CD4-positive, alpha-beta T cell treated with Interleukin-2 at 100 ng/mL for 4 hours (primary cell): Measurements from ENCODE around the gene EHMT1.
"Not testable (repeated sequence)": the region's sequence is repeated elsewhere in the genome, so short reads cannot be mapped to it uniquely, and the experiment has no call there.

Experiments used
- DNase-seq: peaks from one replicate; pipeline ENCODE4 v3.0.0-alpha.2; 2020; ENCODE audit warnings: low spot score

Gene EHMT1

GRCh38 chr9:137694962-137695875 lies 76.4 kb downstream of the EHMT1 start:
- DNase-seq: no peak

- no peak for DNase-seq
These were observed 77.5 kb downstream of the EHMT1 start for GRCh38 chr9:137696136-137696925.

DNA sequence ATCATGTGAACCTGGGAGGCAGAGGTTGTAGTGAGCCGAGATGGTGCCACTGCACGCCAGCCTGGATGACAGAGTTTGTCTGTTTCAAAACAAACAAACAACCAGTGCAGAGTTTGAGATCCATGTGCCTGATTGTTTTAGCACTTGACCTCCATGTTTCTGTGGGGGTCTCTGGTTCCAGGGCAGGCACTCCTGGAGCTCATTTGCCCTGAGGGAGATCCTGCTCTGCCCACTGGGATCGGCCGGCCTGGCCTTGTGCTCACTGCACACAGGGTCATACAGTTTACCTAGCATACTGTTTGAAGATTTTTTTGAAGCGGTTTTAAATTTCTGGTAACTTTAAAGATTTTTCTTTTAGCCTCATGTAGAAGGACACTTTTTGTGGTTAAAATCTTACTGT lies 78.4 kb downstream of the EHMT1 start:
- no peak for DNase-seq

DNA sequence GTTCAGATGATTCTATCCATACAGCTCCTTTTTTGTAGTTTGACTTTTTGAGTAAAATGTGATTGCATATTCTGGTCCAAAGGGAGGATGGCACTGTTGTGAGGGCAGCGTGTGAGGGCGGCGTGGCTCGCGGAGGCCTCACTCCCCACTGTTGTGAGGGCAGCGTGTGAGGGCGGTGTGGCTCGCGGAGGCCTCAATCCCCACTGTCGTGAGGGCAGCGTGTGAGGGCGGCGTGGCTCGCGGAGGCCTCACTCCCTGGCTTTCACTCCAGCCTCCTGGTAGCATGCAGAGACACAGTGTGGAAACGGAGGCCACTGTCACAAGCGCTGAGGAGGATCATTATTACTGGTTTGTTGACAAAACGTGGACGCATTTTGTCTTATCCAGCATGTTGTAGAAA lies 79.0 kb downstream of the EHMT1 start:
- no peak for DNase-seq

DNA sequence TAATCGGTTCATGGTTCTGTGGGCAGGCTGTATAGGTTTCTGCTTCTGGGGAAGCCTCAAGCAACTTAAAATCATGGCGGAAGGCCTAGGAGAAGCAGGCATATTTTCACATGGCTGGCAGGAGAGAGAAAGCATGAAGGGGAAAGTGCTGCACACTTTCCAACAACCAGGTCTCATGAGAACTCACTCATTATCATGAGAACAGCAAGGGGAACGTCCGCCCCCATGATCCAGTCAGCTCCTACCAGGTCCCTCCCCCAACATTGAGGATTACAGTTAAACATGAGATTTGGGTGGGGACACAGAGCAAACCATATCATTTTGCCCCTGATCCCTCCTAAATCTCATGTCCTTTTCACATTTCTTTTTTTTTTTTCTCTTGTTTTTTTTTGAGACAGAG lies 82.1 kb downstream of the EHMT1 start:
- DNase-seq: no peak

GRCh38 chr9:137702615-137703379 lies 84.0 kb downstream of the EHMT1 start:
- no peak for DNase-seq

GRCh38 chr9:137703842-137704508 lies 85.2 kb downstream of the EHMT1 start:
- no peak for DNase-seq

- peak; percentile 38 for DNase-seq
These were observed 86.6 kb downstream of the EHMT1 start for GRCh38 chr9:137705443-137705863.

DNA sequence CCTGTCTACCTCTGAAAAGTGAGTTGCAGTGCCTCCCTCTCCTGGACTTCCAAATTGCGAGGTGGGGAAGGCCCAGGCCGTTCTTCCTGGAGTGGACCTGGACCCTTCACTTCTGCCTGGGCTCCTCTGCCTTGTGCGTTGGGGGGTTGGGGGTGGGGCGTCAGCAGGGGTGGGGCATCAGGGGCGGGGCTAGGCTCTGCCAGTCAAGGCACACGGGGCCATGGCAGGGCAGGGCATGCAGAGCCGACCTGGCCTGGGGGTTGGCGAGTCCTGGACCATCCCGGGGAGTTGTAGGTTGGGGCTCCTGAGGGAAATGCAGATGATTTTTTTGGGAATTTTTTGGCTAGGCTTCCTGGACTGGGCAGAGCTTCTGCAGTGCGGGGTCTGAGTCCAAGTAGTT lies 87.1 kb downstream of the EHMT1 start:
- DNase-seq: no peak

DNA sequence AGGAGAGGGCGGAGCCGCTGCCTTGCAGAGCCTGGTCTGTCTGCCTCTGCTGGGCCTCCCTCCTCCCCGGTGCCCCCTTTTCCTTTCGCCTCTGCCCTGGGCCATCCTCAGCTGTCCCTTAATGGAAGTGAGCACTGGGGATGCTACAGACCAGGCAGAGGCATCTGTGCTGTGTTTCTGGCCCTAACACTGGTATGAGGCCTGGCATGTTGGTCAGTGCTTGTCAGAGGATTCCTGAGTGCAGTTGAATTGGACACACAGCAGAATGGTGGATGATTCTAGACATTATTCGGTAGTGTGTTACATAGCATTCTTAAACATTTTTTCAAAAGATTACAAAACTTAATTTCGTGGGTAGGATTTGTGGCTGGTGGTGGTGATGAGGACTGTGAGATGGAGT lies 88.6 kb downstream of the EHMT1 start:
- DNase-seq: no peak

GRCh38 chr9:137708590-137709284 lies 89.9 kb downstream of the EHMT1 start:
- no peak for DNase-seq

DNA sequence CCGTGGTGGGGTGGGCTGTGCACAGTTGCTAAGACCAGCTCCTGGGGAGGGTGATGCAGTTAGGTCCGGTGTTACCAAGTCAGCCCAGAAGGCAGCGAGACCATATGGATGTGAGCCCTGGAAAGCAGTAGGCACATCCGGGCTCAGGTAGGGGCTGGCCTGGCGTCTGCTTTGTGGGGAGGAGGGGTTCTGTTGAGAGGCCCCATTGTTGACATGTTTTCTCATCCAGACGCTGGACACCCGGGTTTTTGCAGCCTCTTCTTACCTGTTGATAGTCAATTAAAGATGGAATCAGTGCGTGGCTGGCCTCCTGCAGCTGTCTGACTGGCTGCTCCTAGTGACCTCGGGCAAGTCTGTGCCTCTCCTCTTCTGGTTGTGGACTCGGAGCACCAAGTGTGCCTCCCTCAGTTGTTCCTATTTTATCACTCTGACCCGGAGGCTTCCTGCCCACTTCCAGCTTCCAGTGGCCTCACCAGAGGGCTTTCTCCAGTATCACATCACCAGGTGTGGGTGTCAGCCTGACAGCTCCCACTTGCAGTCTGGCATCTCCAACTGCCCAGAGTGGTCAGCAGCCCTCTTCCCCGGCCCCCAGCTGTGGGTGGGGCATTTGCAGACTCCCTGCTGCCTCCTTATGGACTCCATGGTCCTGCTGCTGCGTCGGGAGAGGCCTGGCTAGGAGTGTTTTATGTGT lies 90.8 kb downstream of the EHMT1 start:
- no peak for DNase-seq

GRCh38 chr9:137710704-137711103 lies 91.9 kb downstream of the EHMT1 start:
- DNase-seq: no peak

- DNase-seq: no peak
These were observed 92.9 kb downstream of the EHMT1 start for GRCh38 chr9:137711678-137712105.

GRCh38 chr9:137715321-137715720 lies 96.5 kb downstream of the EHMT1 start:
- no peak for DNase-seq

DNA sequence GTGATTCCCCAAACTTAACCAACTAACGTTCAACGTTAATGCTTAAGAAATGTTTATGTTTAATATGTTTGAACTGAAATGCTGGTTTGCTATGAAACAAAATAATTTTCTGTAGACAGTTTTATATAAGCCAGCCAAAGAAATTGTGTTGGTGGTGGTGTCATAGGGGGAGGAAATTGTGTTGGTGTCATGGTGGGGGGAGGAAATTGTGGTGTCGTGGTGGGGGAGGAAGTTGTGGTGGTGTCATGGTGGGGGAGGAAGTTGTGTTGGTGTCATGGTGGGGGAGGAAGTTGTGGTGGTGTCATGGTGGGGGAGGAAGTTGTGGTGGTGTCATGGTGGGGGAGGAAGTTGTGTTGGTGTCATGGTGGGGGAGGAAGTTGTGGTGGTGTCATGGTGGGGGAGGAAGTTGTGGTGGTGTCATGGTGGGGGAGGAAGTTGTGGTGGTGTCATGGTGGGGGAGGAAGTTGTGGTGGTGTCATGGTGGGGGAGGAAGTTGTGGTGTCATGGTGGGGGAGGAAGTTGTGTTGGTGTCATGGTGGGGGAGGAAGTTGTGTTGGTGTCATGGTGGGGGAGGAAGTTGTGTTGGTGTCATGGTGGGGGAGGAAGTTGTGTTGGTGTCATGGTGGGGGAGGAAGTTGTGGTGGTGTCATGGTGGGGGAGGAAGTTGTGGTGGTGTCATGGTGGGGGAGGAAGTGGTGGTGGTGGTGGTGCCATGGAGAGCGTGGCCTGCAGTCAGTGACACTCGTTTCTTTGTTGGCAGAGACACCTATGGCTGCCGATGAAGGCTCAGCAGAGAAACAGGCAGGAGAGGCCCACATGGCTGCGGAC lies 97.3 kb downstream of the EHMT1 start:
- not testable (repeated sequence) for DNase-seq

DNA sequence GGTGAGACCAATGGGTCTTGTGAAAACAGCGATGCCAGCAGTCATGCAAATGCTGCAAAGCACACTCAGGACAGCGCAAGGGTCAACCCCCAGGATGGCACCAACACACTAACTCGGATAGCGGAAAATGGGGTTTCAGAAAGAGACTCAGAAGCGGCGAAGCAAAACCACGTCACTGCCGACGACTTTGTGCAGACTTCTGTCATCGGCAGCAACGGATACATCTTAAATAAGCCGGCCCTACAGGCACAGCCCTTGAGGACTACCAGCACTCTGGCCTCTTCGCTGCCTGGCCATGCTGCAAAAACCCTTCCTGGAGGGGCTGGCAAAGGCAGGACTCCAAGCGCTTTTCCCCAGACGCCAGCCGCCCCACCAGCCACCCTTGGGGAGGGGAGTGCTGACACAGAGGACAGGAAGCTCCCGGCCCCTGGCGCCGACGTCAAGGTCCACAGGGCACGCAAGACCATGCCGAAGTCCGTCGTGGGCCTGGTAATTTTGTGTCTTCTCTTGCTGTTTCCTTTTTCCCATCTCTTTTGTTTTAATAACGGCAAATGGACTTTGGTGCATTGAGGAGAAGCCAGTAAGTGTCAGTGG lies 98.0 kb downstream of the EHMT1 start:
- no peak for DNase-seq

DNA sequence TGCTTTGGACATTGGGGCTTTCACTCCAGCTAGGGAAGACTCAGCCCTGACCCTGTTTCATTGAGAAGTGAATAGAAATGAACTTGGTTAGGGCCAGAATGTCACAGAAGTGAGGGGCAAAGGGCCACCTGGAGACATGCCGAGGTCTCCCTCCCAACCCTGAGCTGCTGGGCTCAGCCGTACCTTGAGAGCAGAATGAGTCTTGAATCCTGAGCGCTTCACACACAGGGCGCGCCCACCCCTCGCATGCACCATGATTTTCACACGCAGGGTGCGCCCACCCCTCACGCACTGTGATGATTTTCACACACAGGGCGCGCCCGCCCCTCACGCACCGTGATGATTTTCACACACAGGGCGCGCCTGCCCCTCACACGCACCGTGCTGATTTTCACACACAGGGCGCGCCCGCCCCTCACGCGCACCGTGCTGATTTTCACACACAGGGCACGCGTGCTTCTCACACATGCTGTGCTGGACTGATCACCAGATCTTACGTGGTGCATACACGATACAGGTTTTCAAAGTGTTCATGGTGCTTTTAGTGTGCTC lies 99.0 kb downstream of the EHMT1 start:
- no peak for DNase-seq

- no peak for DNase-seq
These were observed 100.4 kb downstream of the EHMT1 start for GRCh38 chr9:137719194-137719593.
